Loucy (cell line): ENCODE measurements around the gene CPT2.

Experiments used
- H2AFZ ChIP-seq: fragments of 200-600 bp; sonication (generic); 2 replicates; pipeline ENCODE4 v1.6.0; 2016; ENCODE audit warnings: antibody characterized with exemption, mild to moderate bottlenecking, low read length, moderate library complexity
- H3F3A ChIP-seq: fragments of 200-600 bp; 2 replicates; pipeline ENCODE4 v1.6.0; 2016; ENCODE audit warnings: antibody characterized with exemption, low read depth, mild to moderate bottlenecking
- H3K27me3 ChIP-seq: fragments of 200-600 bp; sonication (generic); 2 replicates; pipeline ENCODE4 v1.6.1; 2014; ENCODE audit warnings: low read length, mild to moderate bottlenecking; ENCODE audit not compliant: insufficient read depth, poor library complexity, severe bottlenecking
- H3K36me3 ChIP-seq: fragments of 200-600 bp; sonication (generic); 2 replicates; pipeline ENCODE4 v1.6.1; 2016; ENCODE audit warnings: low read length; ENCODE audit not compliant: insufficient read depth
- H3K4me1 ChIP-seq: fragments of 200-600 bp; sonication (generic); 2 replicates; pipeline ENCODE4 v1.5.1; 2014; ENCODE audit warnings: low read length, mild to moderate bottlenecking; ENCODE audit not compliant: insufficient read depth, poor library complexity, severe bottlenecking
- H3K4me2 ChIP-seq: fragments of 200-600 bp; sonication (generic); 2 replicates; pipeline ENCODE4 v1.6.0; 2014; ENCODE audit warnings: antibody characterized with exemption, low read length, low read depth, mild to moderate bottlenecking; ENCODE audit not compliant: poor library complexity, severe bottlenecking
- H3K4me3 ChIP-seq: fragments of 200-600 bp; sonication (generic); 2 replicates; pipeline ENCODE4 v1.5.1; 2014; ENCODE audit warnings: low read length, mild to moderate bottlenecking, mixed read lengths; ENCODE audit not compliant: poor library complexity, severe bottlenecking
- H3K79me2 ChIP-seq: fragments of 200-600 bp; sonication (generic); 2 replicates; pipeline ENCODE4 v1.6.1; 2014; ENCODE audit warnings: low read length; ENCODE audit not compliant: insufficient read depth
- H3K9ac ChIP-seq: fragments of 200-600 bp; sonication (generic); 2 replicates; pipeline ENCODE4 v1.6.0; 2014; ENCODE audit warnings: mild to moderate bottlenecking, low read depth, low read length, moderate library complexity; ENCODE audit not compliant: poor library complexity, severe bottlenecking
- H3K9me2 ChIP-seq: fragments of 200-600 bp; sonication (generic); replicated peaks from 2 replicates; pipeline ENCODE4 v1.6.1; 2016; ENCODE audit warnings: low read depth, low read length, mixed read lengths
- H3K9me3 ChIP-seq: fragments of 200-600 bp; sonication (generic); 2 replicates; pipeline ENCODE4 v1.6.1; 2014; ENCODE audit warnings: mild to moderate bottlenecking, antibody characterized with exemption, low read length, low read depth; ENCODE audit not compliant: insufficient read depth
- H4K20me1 ChIP-seq: fragments of 200-600 bp; sonication (generic); 2 replicates; pipeline ENCODE4 v1.6.0; 2014; ENCODE audit warnings: antibody characterized with exemption, low read length, mild to moderate bottlenecking; ENCODE audit not compliant: insufficient read depth, poor library complexity, severe bottlenecking
- CTCF ChIP-seq: fragments of 200-600 bp; sonication (generic); conservative IDR thresholded peaks from 2 replicates; pipeline ENCODE4 v1.5.1; 2014; ENCODE audit warnings: mild to moderate bottlenecking, antibody characterized with exemption, low read length
- EZH2phosphoT487 ChIP-seq: fragments of 200-600 bp; IDR thresholded peaks from 2 replicates; pipeline ENCODE4 v1.6.1; 2018; ENCODE audit warnings: antibody characterized with exemption, mild to moderate bottlenecking, moderate library complexity, borderline replicate concordance

CPT2 gene

GRCh38 chr1:53220171-53220961 is 23.7 kb downstream of the CPT2 start, which contains the start of gene CZIB:
Gene CZIB, minus strand, starts transcription at chr1:53220634. Its CDS starts 59 bp downstream, at chr1:53220575.
- H3K4me2 ChIP-seq = peak within 1 kb of the TSS; percentile 72
- H3K36me3 ChIP-seq = no peaks in the 10 kb centered on the region
- H3K9me2 ChIP-seq = no peaks in the 10 kb centered on the region
- H3F3A ChIP-seq = no peaks in the 10 kb centered on the region
- H3K9ac ChIP-seq = peak within 1 kb of the TSS; percentile 88
- H3K27me3 ChIP-seq = no peaks in the 10 kb centered on the region
- H4K20me1 ChIP-seq = no peaks in the 10 kb centered on the region
- TF ChIP-seq CTCF = no peak
- peak within 1 kb of the TSS; percentile 85 for H2AFZ ChIP-seq
- peaks cover 25% of the 10 kb centered on the region for H3K79me2 ChIP-seq
- H3K9me3 ChIP-seq = no peaks in the 10 kb centered on the region
- peak within 1 kb of the TSS; percentile 87 for H3K4me3 ChIP-seq
- H3K4me1 ChIP-seq = peaks cover 19% of the 10 kb centered on the region

- Histone ChIP-seq H3K79me2 (peaks cover 25% of the 10 kb centered on the region), H3K9me3 (no peaks in the 10 kb centered on the region), H3K9me2 (no peaks in the 10 kb centered on the region), H4K20me1 (no peaks in the 10 kb centered on the region), H2AFZ (peak overlapping the region; percentile 85), H3K4me2 (peak overlapping the region; percentile 72), H3K36me3 (no peaks in the 10 kb centered on the region), H3K27me3 (no peaks in the 10 kb centered on the region), H3K9ac (peak overlapping the region; percentile 88), H3K4me1 (peaks cover 19% of the 10 kb centered on the region), H3F3A (no peaks in the 10 kb centered on the region), H3K4me3 (peak overlapping the region; percentile 87)
- no peak for TF ChIP-seq EZH2phosphoT487
- TF ChIP-seq CTCF = no peak
These were observed 24.3 kb downstream of the CPT2 start for GRCh38 chr1:53220962-53221286.

- Histone ChIP-seq H4K20me1 (peaks cover 5% of the 10 kb centered on the region), H3K4me3 (peak overlapping the region; percentile 96), H3K79me2 (peaks cover 36% of the 10 kb centered on the region), H3K4me1 (peaks cover 7% of the 10 kb centered on the region), H3K9ac (peak overlapping the region; percentile 91), H3K9me2 (no peaks in the 10 kb centered on the region), H3K27me3 (no peaks in the 10 kb centered on the region), H3F3A (no peaks in the 10 kb centered on the region), H3K4me2 (peak overlapping the region; percentile 90), H3K9me3 (no peaks in the 10 kb centered on the region), H3K36me3 (peaks cover 18% of the 10 kb centered on the region; the same call in 1 of the 2 replicates), H2AFZ (no peak overlapping the region)
- no peak for TF ChIP-seq EZH2phosphoT487
- TF ChIP-seq CTCF = no peak
These were observed 41.0 kb downstream of the CPT2 start for GRCh38 chr1:53237638-53238037.
